Mesangial cell (primary cell): ENCODE measurements around the gene MESP2. TPM values are rescaled to one million over a fixed set of nuclear protein-coding genes. Genes with fewer than 3 reads are reported as not detected.

Source experiments
- total RNA-seq: library from RNA; depleted of rRNA; stranded (reverse); fragments of >200 nt; gene quantifications from 2 replicates; pipeline ENCODE4 v1.2.3, GENCODE V29; 2015

MESP2 gene, protein sequence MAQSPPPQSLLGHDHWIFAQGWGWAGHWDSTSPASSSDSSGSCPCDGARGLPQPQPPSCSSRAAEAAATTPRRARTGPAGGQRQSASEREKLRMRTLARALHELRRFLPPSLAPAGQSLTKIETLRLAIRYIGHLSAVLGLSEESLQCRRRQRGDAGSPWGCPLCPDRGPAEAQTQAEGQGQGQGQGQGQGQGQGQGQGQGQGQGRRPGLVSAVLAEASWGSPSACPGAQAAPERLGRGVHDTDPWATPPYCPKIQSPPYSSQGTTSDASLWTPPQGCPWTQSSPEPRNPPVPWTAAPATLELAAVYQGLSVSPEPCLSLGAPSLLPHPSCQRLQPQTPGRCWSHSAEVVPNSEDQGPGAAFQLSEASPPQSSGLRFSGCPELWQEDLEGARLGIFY
- total RNA-seq: 0.98 and 1.5 TPM in 2 replicates

DNA sequence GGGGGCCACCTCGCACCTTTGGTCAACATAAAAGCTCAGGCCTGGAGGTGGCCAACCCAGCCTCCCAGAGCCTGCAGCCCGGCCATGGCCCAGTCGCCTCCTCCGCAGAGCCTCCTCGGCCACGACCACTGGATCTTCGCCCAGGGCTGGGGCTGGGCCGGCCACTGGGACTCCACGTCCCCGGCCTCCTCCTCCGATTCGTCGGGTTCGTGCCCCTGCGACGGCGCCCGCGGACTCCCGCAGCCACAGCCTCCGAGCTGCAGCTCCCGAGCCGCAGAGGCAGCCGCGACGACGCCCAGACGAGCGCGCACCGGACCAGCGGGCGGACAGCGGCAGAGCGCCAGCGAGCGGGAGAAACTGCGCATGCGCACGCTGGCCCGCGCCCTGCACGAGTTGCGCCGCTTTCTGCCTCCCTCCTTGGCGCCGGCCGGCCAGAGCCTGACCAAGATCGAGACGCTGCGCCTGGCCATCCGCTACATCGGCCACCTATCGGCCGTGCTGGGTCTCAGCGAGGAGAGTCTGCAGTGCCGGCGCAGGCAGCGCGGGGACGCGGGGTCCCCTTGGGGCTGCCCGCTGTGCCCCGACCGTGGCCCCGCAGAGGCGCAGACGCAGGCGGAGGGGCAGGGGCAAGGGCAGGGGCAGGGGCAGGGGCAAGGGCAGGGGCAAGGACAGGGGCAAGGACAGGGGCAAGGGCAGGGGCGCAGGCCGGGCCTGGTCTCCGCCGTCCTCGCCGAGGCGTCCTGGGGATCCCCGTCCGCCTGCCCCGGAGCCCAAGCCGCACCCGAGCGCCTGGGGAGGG, at the start of gene MESP2:
Gene MESP2, plus strand, starts transcription at position 59 of the 799 bp plus-strand sequence. Its CDS starts 26 bp downstream, at position 85.

GRCh38 chr15:89750560-89751542, 25.3 kb upstream of the MESP2 start, which contains the start of gene MESP1:
TSS of gene MESP1 (minus strand) at chr15:89751249. CDS start at chr15:89751231, 18 bp downstream.

Other genes starting within 250 kb of the MESP2 start
- gene TICRR, start 200.9 kb upstream of the MESP2 start, total RNA-seq: 0.89 and 10.9 TPM in 2 replicates
- 6.8 and 10.0 TPM in 2 replicates for gene KIF7, start 120.9 kb upstream of the MESP2 start, total RNA-seq
- 0.13 TPM in 1 of 2 replicates, not detected in the other for gene PLIN1, start 97.0 kb upstream of the MESP2 start, total RNA-seq
- gene PEX11A, start 85.6 kb upstream of the MESP2 start, total RNA-seq: 4.7 and 8.2 TPM in 2 replicates
- 0.16 and 0.25 TPM in 2 replicates for gene WDR93, start 85.5 kb upstream of the MESP2 start, total RNA-seq
- 1.8 and 4.3 TPM in 2 replicates for gene MESP1, start 25.1 kb upstream of the MESP2 start, total RNA-seq
- gene ANPEP, start 38.5 kb downstream of the MESP2 start, total RNA-seq: 33.7 and 48.7 TPM in 2 replicates
- gene AP3S2, start 117.7 kb downstream of the MESP2 start, total RNA-seq: 24.1 and 27.6 TPM in 2 replicates
- 9.0 and 13.1 TPM in 2 replicates for gene ARPIN, start 136.6 kb downstream of the MESP2 start, total RNA-seq
- gene ZNF710, start 225.0 kb downstream of the MESP2 start, total RNA-seq: 12.5 and 14.0 TPM in 2 replicates